ENCODE results near the gene IRF5.

The IRF5 gene

GRCh38 chr7:128937647-128938543, at the start of gene IRF5:
IRF5 (plus strand) TSS chr7:128937927; CDS start chr7:128942082, 4,155 bp downstream.
- DNase-seq (ENCODE audit: low read depth), result no peak

- no peak for DNase-seq (ENCODE audit: low read depth)
Measured at GRCh38 chr7:128888039-128888755, 49.5 kb upstream of the IRF5 start.

GRCh38 chr7:128888756-128889095, 49.0 kb upstream of the IRF5 start:
- no peak for DNase-seq (ENCODE audit: low read depth)

GRCh38 chr7:128889121-128889520, 48.6 kb upstream of the IRF5 start:
- no peak for DNase-seq (ENCODE audit: low read depth)

GRCh38 chr7:128890306-128891109, 47.2 kb upstream of the IRF5 start:
- no peak for DNase-seq (ENCODE audit: low read depth)

- DNase-seq (ENCODE audit: low read depth), result no peak
Measured at GRCh38 chr7:128891110-128891941, 46.4 kb upstream of the IRF5 start.

- DNase-seq (ENCODE audit: low read depth), result no peak
Measured at GRCh38 chr7:128891942-128892269, 45.8 kb upstream of the IRF5 start.

GRCh38 chr7:128892521-128893250, 45.0 kb upstream of the IRF5 start:
- DNase-seq (ENCODE audit: low read depth), result no peak

GRCh38 chr7:128893251-128894100, 44.3 kb upstream of the IRF5 start:
- DNase-seq (ENCODE audit: low read depth), result no peak

GRCh38 chr7:128894101-128894440, 43.7 kb upstream of the IRF5 start:
- DNase-seq (ENCODE audit: low read depth), result no peak

GRCh38 chr7:128895320-128895719, 42.4 kb upstream of the IRF5 start:
- no peak for DNase-seq (ENCODE audit: low read depth)

- no peak for DNase-seq (ENCODE audit: low read depth)
Measured at GRCh38 chr7:128899392-128899791, 38.3 kb upstream of the IRF5 start.

- no peak for DNase-seq (ENCODE audit: low read depth)
Measured at GRCh38 chr7:128900237-128900636, 37.5 kb upstream of the IRF5 start.

GRCh38 chr7:128902761-128903585, 34.8 kb upstream of the IRF5 start:
- DNase-seq (ENCODE audit: low read depth), result peak; percentile 18

GRCh38 chr7:128903621-128904361, 33.9 kb upstream of the IRF5 start:
- no peak for DNase-seq (ENCODE audit: low read depth)

GRCh38 chr7:128904381-128905197, 33.1 kb upstream of the IRF5 start:
- DNase-seq (ENCODE audit: low read depth), result peak; percentile 49

- no peak for DNase-seq (ENCODE audit: low read depth)
Measured at GRCh38 chr7:128906001-128906765, 31.5 kb upstream of the IRF5 start.

Measured in iris pigment epithelial cell (primary cell).